ENCODE results near the gene PRKCH.
A peak's percentile ranks its signal among the peaks of the same experiment; 100 is the strongest.

- TF ChIP-seq, protein P1, sequence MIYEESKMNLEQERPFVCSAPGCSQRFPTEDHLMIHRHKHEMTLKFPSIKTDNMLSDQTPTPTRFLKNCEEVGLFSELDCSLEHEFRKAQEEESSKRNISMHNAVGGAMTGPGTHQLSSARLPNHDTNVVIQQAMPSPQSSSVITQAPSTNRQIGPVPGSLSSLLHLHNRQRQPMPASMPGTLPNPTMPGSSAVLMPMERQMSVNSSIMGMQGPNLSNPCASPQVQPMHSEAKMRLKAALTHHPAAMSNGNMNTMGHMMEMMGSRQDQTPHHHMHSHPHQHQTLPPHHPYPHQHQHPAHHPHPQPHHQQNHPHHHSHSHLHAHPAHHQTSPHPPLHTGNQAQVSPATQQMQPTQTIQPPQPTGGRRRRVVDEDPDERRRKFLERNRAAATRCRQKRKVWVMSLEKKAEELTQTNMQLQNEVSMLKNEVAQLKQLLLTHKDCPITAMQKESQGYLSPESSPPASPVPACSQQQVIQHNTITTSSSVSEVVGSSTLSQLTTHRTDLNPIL (CRISPR knock-in tag; IDR thresholded peaks at IDR 0.05; ENCODE audit: low read depth), result no peak
- TF ChIP-seq SNAI2 (CRISPR knock-in tag; IDR thresholded peaks at IDR 0.05) (no peak), ZNF8 (CRISPR knock-in tag; IDR thresholded peaks at IDR 0.05) (no peak), ARNTL (CRISPR knock-in tag; IDR thresholded peaks at IDR 0.05; ENCODE audit: borderline replicate concordance, low read depth) (no peak), ISL1 (CRISPR knock-in tag; IDR thresholded peaks at IDR 0.05) (0 out of 2 replicates have a peak, but pooled peaks have one; percentile 31), ZC3H10 (CRISPR knock-in tag; IDR thresholded peaks at IDR 0.05) (no peak)
- TF ChIP-seq, protein P2, sequence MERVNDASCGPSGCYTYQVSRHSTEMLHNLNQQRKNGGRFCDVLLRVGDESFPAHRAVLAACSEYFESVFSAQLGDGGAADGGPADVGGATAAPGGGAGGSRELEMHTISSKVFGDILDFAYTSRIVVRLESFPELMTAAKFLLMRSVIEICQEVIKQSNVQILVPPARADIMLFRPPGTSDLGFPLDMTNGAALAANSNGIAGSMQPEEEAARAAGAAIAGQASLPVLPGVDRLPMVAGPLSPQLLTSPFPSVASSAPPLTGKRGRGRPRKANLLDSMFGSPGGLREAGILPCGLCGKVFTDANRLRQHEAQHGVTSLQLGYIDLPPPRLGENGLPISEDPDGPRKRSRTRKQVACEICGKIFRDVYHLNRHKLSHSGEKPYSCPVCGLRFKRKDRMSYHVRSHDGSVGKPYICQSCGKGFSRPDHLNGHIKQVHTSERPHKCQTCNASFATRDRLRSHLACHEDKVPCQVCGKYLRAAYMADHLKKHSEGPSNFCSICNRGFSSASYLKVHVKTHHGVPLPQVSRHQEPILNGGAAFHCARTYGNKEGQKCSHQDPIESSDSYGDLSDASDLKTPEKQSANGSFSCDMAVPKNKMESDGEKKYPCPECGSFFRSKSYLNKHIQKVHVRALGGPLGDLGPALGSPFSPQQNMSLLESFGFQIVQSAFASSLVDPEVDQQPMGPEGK (CRISPR knock-in tag; IDR thresholded peaks at IDR 0.05; ENCODE audit: borderline replicate concordance), result no peak
- TF ChIP-seq, protein P3, sequence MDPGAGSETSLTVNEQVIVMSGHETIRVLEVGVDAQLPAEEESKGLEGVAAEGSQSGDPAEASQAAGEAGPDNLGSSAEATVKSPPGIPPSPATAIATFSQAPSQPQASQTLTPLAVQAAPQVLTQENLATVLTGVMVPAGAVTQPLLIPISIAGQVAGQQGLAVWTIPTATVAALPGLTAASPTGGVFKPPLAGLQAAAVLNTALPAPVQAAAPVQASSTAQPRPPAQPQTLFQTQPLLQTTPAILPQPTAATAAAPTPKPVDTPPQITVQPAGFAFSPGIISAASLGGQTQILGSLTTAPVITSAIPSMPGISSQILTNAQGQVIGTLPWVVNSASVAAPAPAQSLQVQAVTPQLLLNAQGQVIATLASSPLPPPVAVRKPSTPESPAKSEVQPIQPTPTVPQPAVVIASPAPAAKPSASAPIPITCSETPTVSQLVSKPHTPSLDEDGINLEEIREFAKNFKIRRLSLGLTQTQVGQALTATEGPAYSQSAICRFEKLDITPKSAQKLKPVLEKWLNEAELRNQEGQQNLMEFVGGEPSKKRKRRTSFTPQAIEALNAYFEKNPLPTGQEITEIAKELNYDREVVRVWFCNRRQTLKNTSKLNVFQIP (CRISPR knock-in tag; IDR thresholded peaks at IDR 0.05; ENCODE audit: borderline replicate concordance, low read depth), result no peak
Measured at GRCh38 chr14:61575551-61576150, 254.3 kb downstream of the PRKCH start.

All from SK-N-SH treated with all-trans-retinoic acid at 6 μM for 48 hours (cell line).